GM12872 (cell line): ENCODE results near the gene TREML4.

Experiments used
- CTCF ChIP-seq: IDR thresholded peaks from 3 replicates; pipeline ENCODE4 v1.5.1; 2011; ENCODE audit warnings: low read depth, mild to moderate bottlenecking, low read length, moderate library complexity; ENCODE audit not compliant: insufficient read depth

The TREML4 gene

GRCh38 chr6:41269166-41269565 lies 41.0 kb downstream of the TREML4 start:
- TF ChIP-seq CTCF = no peak

- TF ChIP-seq CTCF = no peak
These were observed 41.6 kb downstream of the TREML4 start for GRCh38 chr6:41269716-41270115.

- TF ChIP-seq CTCF = no peak
These were observed 43.8 kb downstream of the TREML4 start for GRCh38 chr6:41271901-41272395.

GRCh38 chr6:41272591-41273240 lies 44.6 kb downstream of the TREML4 start:
- no peak for TF ChIP-seq CTCF

- TF ChIP-seq CTCF = no peak
These were observed 45.6 kb downstream of the TREML4 start for GRCh38 chr6:41273714-41274113.

- no peak for TF ChIP-seq CTCF
These were observed 46.1 kb downstream of the TREML4 start for GRCh38 chr6:41274256-41274655.

- TF ChIP-seq CTCF = no peak
These were observed 47.3 kb downstream of the TREML4 start for GRCh38 chr6:41275489-41275888.
